ENCODE measurements around the gene WDR86.

- TF ChIP-seq ELF4 (CRISPR knock-in tag; IDR thresholded peaks at IDR 0.05; ENCODE audit: low read depth), result no peak
- TF ChIP-seq, protein P1, sequence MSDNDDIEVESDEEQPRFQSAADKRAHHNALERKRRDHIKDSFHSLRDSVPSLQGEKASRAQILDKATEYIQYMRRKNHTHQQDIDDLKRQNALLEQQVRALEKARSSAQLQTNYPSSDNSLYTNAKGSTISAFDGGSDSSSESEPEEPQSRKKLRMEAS (CRISPR knock-in tag; IDR thresholded peaks at IDR 0.05), result no peak
- TF ChIP-seq, protein P2, sequence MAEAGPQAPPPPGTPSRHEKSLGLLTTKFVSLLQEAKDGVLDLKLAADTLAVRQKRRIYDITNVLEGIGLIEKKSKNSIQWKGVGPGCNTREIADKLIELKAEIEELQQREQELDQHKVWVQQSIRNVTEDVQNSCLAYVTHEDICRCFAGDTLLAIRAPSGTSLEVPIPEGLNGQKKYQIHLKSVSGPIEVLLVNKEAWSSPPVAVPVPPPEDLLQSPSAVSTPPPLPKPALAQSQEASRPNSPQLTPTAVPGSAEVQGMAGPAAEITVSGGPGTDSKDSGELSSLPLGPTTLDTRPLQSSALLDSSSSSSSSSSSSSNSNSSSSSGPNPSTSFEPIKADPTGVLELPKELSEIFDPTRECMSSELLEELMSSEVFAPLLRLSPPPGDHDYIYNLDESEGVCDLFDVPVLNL (CRISPR knock-in tag; IDR thresholded peaks at IDR 0.05; ENCODE audit: borderline replicate concordance, low read depth), result no peak
- TF ChIP-seq SP1 (CRISPR knock-in tag; conservative IDR thresholded peaks at IDR 0.05), result no peak
- no peak for TF ChIP-seq CTCF (IDR thresholded peaks at IDR 0.05)
- TF ChIP-seq JUN (CRISPR knock-in tag; IDR thresholded peaks at IDR 0.05), result no peak
- no peak for TF ChIP-seq NFYB (CRISPR knock-in tag; conservative IDR thresholded peaks at IDR 0.05; ENCODE audit: low read depth)
These were observed 45.2 kb upstream of the WDR86 start for GRCh38 chr7:151454932-151455530.
